NCI-H146 treated with DMSO at 0.1 percent for 48 hours (cell line): ENCODE results near the gene CRY1.

Experiments used
- DNase-seq: peaks from one replicate; lab custom pipeline; 2025; ENCODE audit not compliant: unreplicated experiment; lab: John Stamatoyannopoulos, UW

The CRY1 gene

DNA sequence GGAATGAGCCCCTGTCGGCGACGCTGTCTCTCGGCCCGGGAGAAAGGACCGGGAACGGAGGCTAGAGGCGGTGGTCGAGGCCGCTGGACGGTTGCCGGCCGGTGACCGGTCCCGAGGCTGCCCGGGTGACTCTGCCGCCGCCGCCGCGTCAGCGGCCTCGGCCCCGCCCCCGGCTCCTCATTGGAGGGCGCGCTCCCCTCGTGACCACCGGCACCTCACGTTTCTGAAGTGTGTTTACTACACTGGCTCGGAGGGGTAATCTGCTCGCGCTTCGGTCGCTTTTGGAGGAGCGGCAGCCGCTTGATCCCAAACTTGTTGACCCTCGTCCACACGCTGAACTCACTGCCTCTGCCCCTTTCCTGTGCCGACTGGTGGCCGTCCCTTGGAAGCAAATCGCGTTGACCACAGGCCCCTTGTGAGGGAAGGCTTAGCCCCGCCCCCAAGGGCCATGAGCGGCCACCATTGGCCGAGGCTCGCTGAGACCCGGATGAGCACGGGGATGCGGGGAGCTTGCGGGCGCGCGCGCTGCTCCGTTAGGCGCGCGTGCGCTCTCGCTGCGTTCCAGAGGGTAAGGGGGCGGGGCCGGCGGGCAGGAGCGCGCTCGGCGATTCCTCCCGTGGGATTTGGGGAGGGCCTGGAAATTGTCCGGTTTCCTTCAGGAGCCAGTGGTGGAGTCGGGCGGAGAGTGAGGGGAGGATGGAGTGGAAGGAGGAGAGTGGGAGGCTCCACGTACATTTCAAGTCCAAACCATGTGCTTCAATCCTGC is at the start of gene CRY1:
TSS of gene CRY1 (minus strand) at position 133 of the 766 bp plus-strand sequence. CDS start 588 bp downstream, outside the sequence.
- DNase-seq, result peak; percentile 90

- DNase-seq, result no peak
Observed at GRCh38 chr12:107139787-107140186, 46.4 kb upstream of the CRY1 start.

- DNase-seq, result no peak
Observed at GRCh38 chr12:107138990-107139389, 45.6 kb upstream of the CRY1 start.

DNA sequence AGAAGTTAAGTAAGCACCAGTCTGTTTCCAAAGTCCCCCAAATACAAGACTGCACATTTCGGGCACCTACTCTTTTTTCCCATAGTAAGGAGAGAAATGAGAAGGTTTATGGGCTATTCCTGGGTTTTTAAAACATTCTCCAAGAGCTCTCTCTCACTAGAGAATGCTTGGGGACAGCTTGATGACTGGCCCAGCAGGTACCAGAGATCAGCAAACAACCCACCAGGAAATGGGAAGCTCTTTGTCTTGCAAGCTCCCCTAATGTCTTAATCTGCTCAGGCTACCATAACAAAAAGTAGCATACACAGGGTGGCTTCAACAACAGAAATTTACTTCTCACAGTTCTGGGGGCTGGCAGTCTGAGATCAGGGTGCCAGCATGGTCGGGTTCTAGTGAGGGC is 41.8 kb upstream of the CRY1 start:
- peak; percentile 29 for DNase-seq

- DNase-seq, result peak; percentile 6
Observed at GRCh38 chr12:107134558-107134957, 41.2 kb upstream of the CRY1 start.

GRCh38 chr12:107133462-107133861 is 40.1 kb upstream of the CRY1 start:
- no peak for DNase-seq

- peak; percentile 56 for DNase-seq
Observed at GRCh38 chr12:107131832-107132616, 38.7 kb upstream of the CRY1 start.

- DNase-seq, result no peak
Observed at GRCh38 chr12:107130830-107131611, 37.7 kb upstream of the CRY1 start.

DNA sequence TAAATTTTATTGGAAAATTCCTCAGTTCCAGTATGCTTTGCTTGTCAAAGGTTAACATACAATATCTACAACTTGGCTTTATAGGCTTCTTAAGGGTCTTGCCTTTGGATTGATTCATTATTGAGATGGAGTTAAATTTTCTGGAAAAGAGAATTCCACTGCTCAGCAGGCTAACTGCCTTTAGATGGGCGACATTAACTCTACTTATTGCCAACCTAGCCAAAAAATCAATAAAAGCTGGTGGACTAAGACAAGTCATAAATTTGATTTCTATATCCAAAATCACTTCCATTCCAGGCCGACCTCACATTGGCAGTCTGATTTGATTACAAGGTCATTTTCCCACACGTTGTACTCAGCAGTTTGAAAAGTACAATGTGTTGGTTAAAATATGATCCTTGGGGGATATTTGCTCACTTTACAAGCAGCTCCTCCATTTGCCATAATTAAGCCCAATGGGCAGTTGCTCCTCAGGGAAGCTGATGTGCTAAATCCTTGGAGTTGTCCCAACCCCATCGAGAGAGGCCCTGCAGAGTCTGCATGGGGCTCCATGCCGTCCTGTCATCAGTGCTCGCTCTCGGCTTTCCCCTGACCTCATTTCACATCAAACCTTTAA is 36.1 kb upstream of the CRY1 start:
- no peak for DNase-seq

DNA sequence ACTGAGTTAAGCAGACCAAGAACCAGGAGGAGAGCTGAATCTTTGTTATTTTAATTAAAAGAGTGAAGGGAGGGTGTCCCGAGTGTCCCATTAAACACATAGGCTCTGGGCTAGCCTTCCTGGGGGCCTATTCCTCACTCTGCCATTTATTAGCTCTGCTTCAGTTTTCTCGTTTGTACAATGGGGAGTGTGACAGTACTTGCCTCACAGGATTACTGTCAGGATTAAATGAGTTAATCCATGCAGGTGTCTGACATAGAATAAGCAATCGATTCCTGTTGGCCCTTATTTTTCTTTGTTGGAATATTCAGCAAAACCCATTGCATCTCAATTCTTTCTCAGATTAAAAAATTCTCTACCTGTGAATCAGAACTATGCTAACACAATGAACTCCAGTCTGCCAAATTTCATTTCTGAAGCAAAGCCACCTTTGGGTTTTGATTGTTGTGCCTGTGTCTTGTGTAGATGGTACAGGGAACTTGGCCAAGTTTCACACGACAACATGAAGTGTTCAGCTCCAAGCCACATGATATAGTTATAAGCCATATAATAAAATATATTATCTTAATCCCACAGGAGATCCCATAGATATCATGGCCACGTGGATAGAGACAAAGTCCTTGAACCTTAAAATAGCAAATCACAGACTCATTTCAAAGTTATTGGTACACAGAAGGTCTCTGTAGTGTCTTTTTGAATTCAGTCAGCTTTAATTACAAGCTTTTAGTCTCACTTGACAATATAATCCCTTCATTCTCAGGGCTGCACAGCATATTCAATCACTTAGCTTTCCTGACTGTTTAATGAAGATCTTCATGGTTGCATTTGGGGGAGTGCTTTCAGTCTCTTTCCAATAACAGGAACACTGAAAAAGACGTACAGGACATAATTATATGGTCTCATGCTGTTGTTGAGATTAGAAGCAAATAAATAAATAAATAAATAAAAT is 34.4 kb upstream of the CRY1 start:
- no peak for DNase-seq

DNA sequence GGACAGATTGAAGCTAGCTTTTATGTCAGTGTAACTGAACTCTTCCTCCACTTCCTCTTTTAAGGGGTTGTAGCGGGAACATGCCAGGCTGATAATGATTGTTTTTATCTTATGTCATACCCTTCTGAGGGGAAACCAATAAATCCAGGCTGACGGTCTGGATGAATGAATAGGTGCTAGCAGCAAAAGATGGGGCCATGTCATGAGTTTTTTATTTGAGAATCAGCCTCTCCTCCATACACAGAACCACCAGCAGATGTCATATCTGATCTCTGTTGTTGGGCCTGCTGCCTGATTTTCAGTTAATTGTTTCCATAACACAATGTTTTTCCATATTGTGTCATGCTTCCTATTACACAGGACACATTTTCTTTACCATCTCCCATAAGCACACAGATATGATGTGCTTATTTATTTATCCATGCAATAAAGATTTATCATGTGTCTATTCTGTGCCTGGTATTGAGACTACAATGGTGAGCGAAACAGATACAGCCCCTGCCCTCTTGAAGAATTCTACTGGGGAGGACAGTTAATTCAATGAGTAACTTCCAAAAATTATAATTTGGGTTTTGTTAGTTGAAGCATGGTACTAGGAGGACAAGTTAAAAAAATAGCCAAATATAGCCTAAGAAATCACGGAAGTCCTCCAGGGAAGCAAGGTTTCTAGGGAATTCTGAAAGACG is 33.6 kb upstream of the CRY1 start:
- DNase-seq, result peak; percentile 20

DNA sequence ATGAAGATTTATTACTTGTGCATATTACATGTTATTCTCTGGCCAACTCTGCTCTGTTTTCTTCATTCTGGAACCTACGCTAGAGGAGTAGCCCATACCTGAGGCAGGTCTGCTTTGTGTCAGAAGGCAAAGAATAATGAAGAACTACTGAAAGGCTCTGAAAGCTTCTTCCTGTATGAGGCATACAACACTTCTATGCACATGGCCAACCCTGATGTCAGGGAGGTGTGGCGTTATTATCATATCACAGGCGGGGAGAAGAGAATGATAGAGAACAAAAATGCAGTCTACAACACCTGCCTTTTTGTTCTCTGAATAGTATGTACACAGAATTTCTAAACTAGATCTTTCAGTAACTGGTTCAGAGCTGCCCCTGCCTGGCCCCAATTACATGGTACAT is 32.5 kb upstream of the CRY1 start:
- DNase-seq, result peak; percentile 89

- no peak for DNase-seq
Observed at GRCh38 chr12:107122452-107122958, 29.2 kb upstream of the CRY1 start.

DNA sequence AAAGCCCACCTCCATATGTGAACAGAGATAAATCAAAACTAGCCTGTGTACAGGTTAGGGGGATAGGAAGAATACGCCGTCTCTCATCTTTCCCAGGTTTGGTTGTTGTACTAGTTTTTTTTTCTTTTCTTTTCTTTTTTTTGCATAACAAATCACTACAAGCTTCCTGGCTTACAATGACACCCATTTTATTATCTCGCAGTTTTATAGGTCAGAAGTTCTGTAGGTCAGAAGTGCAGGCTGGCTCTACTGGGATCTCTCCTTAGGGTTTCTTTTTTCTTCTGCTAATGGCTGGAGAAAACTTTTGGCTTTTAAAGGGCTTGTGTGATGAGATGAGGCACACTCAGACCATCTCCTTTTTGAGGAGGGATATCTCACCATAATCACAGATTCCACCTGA is 25.7 kb upstream of the CRY1 start:
- DNase-seq, result no peak

DNA sequence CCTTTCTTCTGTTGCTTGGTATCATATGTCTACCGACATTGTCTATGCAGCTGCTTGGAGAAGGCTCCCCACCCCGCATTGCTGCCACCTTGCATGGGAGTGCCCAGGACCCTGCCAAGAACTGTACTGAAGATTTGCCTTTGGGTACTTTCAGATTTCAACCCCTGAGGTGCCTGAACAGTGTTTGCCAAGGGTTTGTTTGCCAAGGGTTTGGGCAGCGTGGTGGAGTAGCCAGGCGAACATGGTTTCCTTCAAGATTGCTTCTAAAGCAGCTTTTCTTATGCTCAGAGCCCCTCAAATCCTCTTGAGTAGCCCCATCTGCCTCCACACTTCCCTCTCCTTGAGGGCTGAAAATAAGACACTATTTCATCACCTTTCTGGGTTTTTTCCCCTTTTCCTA is 25.3 kb upstream of the CRY1 start:
- no peak for DNase-seq

- no peak for DNase-seq
Observed at GRCh38 chr12:107115119-107115518, 21.8 kb upstream of the CRY1 start.

DNA sequence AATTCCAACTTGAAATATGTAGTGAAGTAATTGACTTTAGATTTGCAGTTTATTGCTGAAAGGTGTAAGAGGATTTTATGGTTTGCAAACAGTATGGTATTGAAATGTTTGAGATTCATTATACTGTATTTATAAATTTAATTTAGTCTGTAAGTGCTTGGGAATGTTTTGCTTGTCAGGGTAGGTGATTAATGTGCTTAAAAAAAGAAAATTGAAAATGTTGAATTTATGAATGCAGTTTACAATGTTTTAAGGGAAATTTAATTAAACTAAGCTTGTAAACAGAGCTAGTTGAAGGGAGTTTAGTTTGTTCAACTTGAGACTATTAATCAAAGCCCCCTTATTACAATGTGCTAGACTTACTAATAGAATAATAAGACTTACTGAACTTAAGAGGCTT is 18.0 kb upstream of the CRY1 start:
- DNase-seq, result no peak

DNA sequence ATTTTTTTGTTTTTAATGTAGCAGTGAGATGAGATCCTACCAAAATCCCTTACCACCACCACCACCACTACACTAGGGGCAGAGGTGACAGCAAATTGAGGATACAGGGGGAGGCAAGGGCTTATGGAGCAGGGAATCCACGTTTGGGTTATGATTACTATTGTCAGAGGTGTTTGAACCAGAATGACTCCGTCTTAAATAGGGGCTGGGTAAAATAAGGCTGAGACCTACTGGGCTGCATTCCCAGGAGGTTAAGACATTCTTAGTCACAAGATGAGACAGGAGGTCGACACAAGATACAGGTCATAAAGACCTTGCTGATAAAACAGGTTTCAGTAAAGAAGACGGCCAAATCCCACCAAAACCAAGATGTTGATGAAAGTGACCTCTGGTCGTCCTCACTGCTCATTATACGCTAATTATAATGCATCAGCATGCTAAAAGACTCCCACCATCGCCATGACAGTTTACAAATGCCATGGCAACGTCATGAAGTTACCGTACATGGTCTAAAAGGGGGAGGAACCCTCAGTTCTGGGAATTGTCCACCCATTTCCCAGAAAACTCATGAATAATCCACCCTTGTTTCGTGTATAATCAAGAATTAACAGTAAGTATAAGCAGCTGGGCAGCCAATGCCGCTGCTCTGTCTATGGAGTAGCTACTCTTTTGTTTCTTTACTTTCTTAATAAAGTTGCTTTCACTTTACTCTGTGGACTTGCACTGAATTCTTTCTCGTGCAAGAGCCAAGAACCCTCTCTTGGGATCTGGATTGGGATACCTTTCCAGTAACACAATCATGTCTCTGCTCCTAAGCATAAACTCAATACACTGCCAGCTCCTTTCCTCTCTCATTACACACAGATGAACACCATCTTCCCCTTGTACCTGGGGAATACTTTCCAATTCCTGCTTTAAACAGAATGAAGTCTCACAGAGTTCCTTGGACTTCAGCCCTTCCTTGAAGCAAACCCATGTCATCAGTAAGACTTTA is 16.7 kb upstream of the CRY1 start:
- no peak for DNase-seq
